Measurements from ENCODE around the gene CNTNAP2.

The CNTNAP2 gene

GRCh38 chr7:148021507-148022045, 1905.0 kb downstream of the CNTNAP2 start:
- H3K27ac ChIP-seq: no peak overlapping the region
- no peak for TF ChIP-seq CTCF (conservative IDR thresholded peaks at IDR 0.05)

DNA sequence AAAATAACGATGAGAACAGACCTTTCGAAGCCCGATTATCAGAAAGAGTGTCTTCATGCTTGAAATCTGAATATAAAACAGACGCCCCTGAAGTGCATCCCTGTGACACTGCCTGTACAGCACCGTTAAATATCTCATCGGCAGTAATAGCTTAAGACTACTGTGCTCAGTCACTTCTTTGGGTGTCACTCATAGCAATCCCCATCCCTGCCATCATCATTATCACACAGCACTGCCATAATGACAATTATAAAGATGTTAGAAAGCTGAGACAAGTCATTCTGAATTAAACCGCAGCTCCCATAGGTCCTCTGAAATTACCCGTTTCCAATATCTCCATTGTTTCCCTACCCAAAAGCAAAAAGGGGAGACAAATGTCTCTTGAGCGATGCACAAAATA, 1906.2 kb downstream of the CNTNAP2 start:
- H3K27ac ChIP-seq: no peak overlapping the region
- no peak for TF ChIP-seq CTCF (conservative IDR thresholded peaks at IDR 0.05)

- no peak overlapping the region for H3K27ac ChIP-seq
- no peak for TF ChIP-seq CTCF (conservative IDR thresholded peaks at IDR 0.05)
These were observed 1910.1 kb downstream of the CNTNAP2 start for GRCh38 chr7:148026713-148027112.

GRCh38 chr7:148028165-148028564, 1911.6 kb downstream of the CNTNAP2 start:
- H3K27ac ChIP-seq: no peak overlapping the region
- TF ChIP-seq CTCF (conservative IDR thresholded peaks at IDR 0.05): no peak

DNA sequence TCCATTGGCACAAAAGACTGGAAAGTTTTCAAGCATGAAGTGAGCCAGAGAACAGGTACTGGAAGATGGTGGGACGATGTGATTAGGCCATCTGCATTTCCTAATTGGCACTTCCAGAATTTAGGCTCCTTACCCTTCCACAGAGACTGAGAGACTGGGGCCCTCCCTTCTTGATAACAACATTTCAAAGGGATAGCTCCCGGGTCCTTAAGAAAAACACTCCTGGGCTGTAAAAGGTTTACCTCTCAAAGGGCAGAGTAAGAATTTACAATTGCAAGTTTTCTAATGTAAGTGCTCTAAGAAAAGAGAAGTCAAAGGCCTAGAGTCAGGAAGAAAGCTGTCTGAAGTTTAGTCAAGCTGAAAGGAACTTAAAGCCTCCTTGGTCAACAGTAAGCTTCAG, 1914.4 kb downstream of the CNTNAP2 start:
- H3K27ac ChIP-seq: no peak overlapping the region
- TF ChIP-seq CTCF (conservative IDR thresholded peaks at IDR 0.05): no peak

GRCh38 chr7:148031811-148032210, 1915.2 kb downstream of the CNTNAP2 start:
- no peak overlapping the region for H3K27ac ChIP-seq
- no peak for TF ChIP-seq CTCF (conservative IDR thresholded peaks at IDR 0.05)

GRCh38 chr7:148035950-148036349, 1919.3 kb downstream of the CNTNAP2 start:
- no peak overlapping the region for H3K27ac ChIP-seq
- no peak for TF ChIP-seq CTCF (conservative IDR thresholded peaks at IDR 0.05)

Measured in VCaP (cell line).